ENCODE results near the gene GIGYF2.

DNA sequence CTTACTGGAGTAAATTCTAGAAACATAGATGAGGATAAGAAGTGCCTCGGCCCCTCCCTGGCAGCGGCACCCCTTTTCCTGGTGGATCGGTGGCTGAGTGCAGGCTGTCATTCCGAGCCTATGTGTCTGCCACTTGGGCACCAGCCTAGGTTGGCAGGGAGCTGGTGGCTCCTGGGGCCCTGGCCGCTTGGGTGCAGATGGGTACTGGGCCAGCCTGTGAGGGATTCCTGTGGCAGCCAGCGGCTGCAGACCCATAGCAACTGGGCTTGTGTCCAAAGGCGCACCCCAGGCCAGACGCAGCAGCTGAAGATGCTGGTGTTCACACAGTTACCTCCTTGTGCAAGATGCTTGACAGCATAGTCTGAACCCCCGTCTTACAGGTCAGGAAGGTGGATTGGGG lies 175.7 kb downstream of the GIGYF2 start:
- TF ChIP-seq CBX2 (IDR thresholded peaks at IDR 0.05; ENCODE audit: borderline replicate concordance, low read depth) = no peak
- TF ChIP-seq, protein P1, sequence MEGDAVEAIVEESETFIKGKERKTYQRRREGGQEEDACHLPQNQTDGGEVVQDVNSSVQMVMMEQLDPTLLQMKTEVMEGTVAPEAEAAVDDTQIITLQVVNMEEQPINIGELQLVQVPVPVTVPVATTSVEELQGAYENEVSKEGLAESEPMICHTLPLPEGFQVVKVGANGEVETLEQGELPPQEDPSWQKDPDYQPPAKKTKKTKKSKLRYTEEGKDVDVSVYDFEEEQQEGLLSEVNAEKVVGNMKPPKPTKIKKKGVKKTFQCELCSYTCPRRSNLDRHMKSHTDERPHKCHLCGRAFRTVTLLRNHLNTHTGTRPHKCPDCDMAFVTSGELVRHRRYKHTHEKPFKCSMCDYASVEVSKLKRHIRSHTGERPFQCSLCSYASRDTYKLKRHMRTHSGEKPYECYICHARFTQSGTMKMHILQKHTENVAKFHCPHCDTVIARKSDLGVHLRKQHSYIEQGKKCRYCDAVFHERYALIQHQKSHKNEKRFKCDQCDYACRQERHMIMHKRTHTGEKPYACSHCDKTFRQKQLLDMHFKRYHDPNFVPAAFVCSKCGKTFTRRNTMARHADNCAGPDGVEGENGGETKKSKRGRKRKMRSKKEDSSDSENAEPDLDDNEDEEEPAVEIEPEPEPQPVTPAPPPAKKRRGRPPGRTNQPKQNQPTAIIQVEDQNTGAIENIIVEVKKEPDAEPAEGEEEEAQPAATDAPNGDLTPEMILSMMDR (IDR thresholded peaks at IDR 0.05) = no peak
- TF ChIP-seq POLR2A (IDR thresholded peaks at IDR 0.05; ENCODE audit: low read length) = no peak

All from A549 (cell line).